Measurements from ENCODE around the gene PYGL. TPM values are rescaled to one million over a fixed set of nuclear protein-coding genes. Genes with fewer than 3 reads are reported as not detected.

The PYGL gene
- total and polyA plus RNA-seq, 2 experiments from 2014 or later: 57.6 to 93.8 TPM

GRCh38 chr14:50978888-50979287, 34.6 kb upstream of the PYGL start:
- no peak for DNase-seq (ENCODE audit: low spot score)
- Histone ChIP-seq H2AFZ (no peak overlapping the region), H4K20me1 (replicated peaks; ENCODE audit: insufficient read depth) (no peaks in the 10 kb centered on the region), H3K79me2 (replicated peaks; ENCODE audit: insufficient read depth) (no peaks in the 10 kb centered on the region), H3K27ac (ENCODE audit: low read depth) (no peak overlapping the region), H3K4me2 (no peak overlapping the region), H3K27me3 (ENCODE audit: insufficient read depth) (no peaks in the 10 kb centered on the region), H3K4me1 (ENCODE audit: insufficient read depth) (peaks cover 11% of the 10 kb centered on the region), H3F3A (replicated peaks; ENCODE audit: low read depth) (no peaks in the 10 kb centered on the region), H3K4me3 (no peak overlapping the region), H3K9me2 (ENCODE audit: insufficient read depth) (no peaks in the 10 kb centered on the region), H3K36me3 (ENCODE audit: insufficient read depth) (no peaks in the 10 kb centered on the region)
- H3K36me3 Mint-ChIP-seq (ENCODE audit: low read depth): no peaks in the 10 kb centered on the region
- H3K4me1 Mint-ChIP-seq: peaks cover 17% of the 10 kb centered on the region
- TF ChIP-seq ZNF331 (CRISPR knock-in tag; IDR thresholded peaks at IDR 0.05; ENCODE audit: low read depth) (no peak), JUNB (IDR thresholded peaks at IDR 0.05; ENCODE audit: unreplicated experiment) (no peak), NANOG (IDR thresholded peaks at IDR 0.05; ENCODE audit: borderline replicate concordance) (no peak), STAT1 (IDR thresholded peaks at IDR 0.05; ENCODE audit: unreplicated experiment) (no peak), ZNF114 (CRISPR knock-in tag; IDR thresholded peaks at IDR 0.05) (no peak), EZH2 (IDR thresholded peaks at IDR 0.05; ENCODE audit: low read depth, unreplicated experiment) (no peak), EZH2phosphoT487 (IDR thresholded peaks at IDR 0.05; ENCODE audit: unreplicated experiment) (no peak), ZNF462 (CRISPR knock-in tag; IDR thresholded peaks at IDR 0.05) (no peak)
- no peaks in the 10 kb centered on the region for H3K9me3 Mint-ChIP-seq
- no peak for ATAC-seq
- no peaks in the 10 kb centered on the region for H3K27me3 Mint-ChIP-seq (ENCODE audit: insufficient read depth, low read depth, poor library complexity)
- no peak overlapping the region; the same call in 1 of the 2 replicates for H3K27ac Mint-ChIP-seq
- H3K4me3 Mint-ChIP-seq: no peak overlapping the region

All from GM23338 (cell line).